HFF-Myc (cell line): Measurements from ENCODE around the gene GPN1.
"Not testable (repeated sequence)": the region's sequence is repeated elsewhere in the genome, so short reads cannot be mapped to it uniquely, and the experiment has no call there.

Experiments used
- DNase-seq: peaks from one replicate; pipeline ENCODE4 v3.0.0-alpha.2; 2011; ENCODE audit warnings: low read depth; ENCODE audit errors: extremely low read depth
- H3K4me3 ChIP-seq: replicated peaks from 2 replicates; pipeline ENCODE4 v1.5.1; 2011; ENCODE audit warnings: low read depth, mild to moderate bottlenecking, control low read depth, low read length
- CTCF ChIP-seq: IDR thresholded peaks from 2 replicates; pipeline ENCODE4 v1.5.1; 2012; ENCODE audit warnings: mild to moderate bottlenecking, low read depth, low read length, control low read depth; ENCODE audit errors: missing control alignments

GPN1 gene

DNA sequence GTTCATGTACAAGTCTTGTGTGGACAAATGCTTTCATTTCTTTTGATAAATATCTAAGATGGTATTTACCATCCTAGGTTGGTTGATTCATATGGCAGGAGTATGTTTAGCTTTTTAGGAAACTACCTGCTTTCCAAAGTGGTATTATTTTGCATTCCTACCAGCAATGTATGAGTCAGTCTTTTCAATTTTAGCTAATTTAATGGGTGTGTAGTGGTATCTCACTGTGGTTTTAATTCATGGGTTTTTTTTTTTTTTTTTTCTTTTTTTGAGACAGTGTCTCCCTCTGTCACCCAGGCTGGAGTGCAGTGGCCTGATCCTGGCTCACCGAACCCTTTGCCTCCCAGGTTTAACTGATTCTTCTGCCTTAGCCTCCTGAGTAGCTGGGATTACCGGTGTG is 41.8 kb upstream of the GPN1 start:
- H3K4me3 ChIP-seq = no peak overlapping the region
- no peak for DNase-seq
- TF ChIP-seq CTCF = no peak

DNA sequence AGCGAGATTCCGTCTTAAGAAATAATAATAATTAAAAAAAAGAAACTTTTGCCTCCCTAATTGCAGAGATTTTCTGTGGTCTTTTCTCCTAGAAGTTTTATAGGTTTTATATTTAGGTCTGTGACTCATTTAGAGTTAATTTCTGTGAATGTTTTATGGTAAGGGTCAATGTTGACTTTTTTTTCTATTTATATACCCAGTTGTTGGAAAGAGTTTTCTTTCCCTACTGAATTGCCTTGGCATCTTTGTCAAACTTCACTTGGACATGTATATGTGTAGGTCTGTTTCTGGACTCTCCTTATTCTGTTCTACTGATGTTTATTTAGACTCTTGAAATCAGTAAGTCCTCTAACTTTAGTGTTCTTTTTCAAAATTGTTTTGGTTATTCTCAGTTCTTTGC is 40.5 kb upstream of the GPN1 start:
- DNase-seq = no peak
- no peak overlapping the region for H3K4me3 ChIP-seq
- no peak for TF ChIP-seq CTCF

DNA sequence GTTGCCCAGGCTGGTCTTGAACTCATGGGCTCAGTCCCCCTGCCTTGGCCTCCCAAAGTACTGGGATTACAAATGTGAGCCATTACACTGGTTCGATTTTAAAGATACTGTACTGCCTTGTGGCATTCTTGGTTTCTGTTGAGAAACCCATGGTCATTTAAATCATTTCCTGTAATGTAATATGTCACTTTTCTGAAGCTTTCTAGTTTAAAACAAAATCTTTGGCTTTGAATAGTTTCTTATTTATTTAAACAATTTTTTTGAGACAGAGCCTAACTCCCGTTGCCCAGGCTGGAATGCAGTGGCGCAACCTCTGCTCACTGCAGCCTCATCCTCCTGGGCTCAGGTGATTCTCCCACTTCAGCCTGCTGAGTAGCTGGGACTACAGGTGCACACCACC is 37.1 kb upstream of the GPN1 start:
- DNase-seq = no peak
- TF ChIP-seq CTCF = no peak
- no peak overlapping the region for H3K4me3 ChIP-seq

DNA sequence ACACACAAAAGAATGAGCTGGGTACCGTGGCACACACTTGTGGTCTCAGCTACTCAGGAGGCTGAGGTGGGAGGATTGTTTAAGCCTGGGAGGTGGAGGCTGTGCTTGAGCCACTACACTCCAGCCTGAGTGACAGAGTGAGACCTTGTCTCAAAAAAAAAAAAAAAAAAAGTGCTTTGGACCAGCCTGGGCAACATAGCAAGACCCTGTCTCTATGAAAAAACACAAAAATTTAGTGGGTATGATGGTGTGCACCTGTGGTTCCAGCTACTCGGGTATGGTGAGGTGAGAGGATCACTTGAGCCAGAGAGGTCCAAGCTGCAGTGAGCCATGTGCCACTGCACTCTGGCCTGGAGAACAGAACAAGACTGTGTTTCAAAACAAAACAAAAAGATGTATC is 35.6 kb upstream of the GPN1 start:
- no peak overlapping the region for H3K4me3 ChIP-seq
- no peak for TF ChIP-seq CTCF
- no peak for DNase-seq

- H3K4me3 ChIP-seq, DNase-seq: not testable (repeated sequence)
Observed at GRCh38 chr2:27594020-27594703, 34.7 kb upstream of the GPN1 start.

- not testable (repeated sequence) for DNase-seq, H3K4me3 ChIP-seq
Observed at GRCh38 chr2:27595412-27595811, 33.4 kb upstream of the GPN1 start.

GRCh38 chr2:27596627-27597026 is 32.2 kb upstream of the GPN1 start:
- DNase-seq = no peak
- no peak overlapping the region for H3K4me3 ChIP-seq
- no peak for TF ChIP-seq CTCF

GRCh38 chr2:27606611-27607010 is 22.2 kb upstream of the GPN1 start:
- TF ChIP-seq CTCF = no peak
- H3K4me3 ChIP-seq = no peak overlapping the region
- no peak for DNase-seq
